Nephron progenitor cell (in vitro differentiated cells): ENCODE data around the gene DNAH8.

ENCODE experiments used
- DNase-seq: peaks from one replicate; pipeline ENCODE4 v3.0.0; 2021
- H3K27ac Mint-ChIP-seq: 2 replicates; pipeline ENCODE4 v1.8.0; 2021; ENCODE audit warnings: mild to moderate bottlenecking, moderate library complexity, mixed read lengths
- H3K27me3 Mint-ChIP-seq: 2 replicates; pipeline ENCODE4 v1.8.0; 2021; ENCODE audit warnings: mild to moderate bottlenecking, low read depth, mixed read lengths; ENCODE audit not compliant: poor library complexity
- H3K36me3 Mint-ChIP-seq: 2 replicates; pipeline ENCODE4 v1.8.0; 2021; ENCODE audit warnings: low read depth, mixed read lengths
- H3K4me1 Mint-ChIP-seq: 2 replicates; pipeline ENCODE4 v1.8.0; 2021; ENCODE audit warnings: mixed read lengths
- H3K4me3 Mint-ChIP-seq: 2 replicates; pipeline ENCODE4 v1.8.0; 2021; ENCODE audit warnings: mild to moderate bottlenecking, moderate library complexity, mixed read lengths
- H3K9me3 Mint-ChIP-seq: 2 replicates; pipeline ENCODE4 v1.8.0; 2021; ENCODE audit warnings: mild to moderate bottlenecking, moderate library complexity, mixed read lengths
- CTCF ChIP-seq: fragments of 200-600 bp; sonication (generic); IDR thresholded peaks from 2 replicates; pipeline ENCODE4 v1.5.0; 2021; ENCODE audit warnings: antibody characterized with exemption

DNAH8 gene

GRCh38 chr6:38852215-38852614, 137.1 kb downstream of the DNAH8 start:
- no peaks in the 10 kb centered on the region for H3K9me3 Mint-ChIP-seq

GRCh38 chr6:38853236-38853635, 138.1 kb downstream of the DNAH8 start:
- no peak overlapping the region for H3K4me3 Mint-ChIP-seq
- no peaks in the 10 kb centered on the region for H3K9me3 Mint-ChIP-seq
- H3K4me1 Mint-ChIP-seq, result no peaks in the 10 kb centered on the region
- H3K36me3 Mint-ChIP-seq, result no peaks in the 10 kb centered on the region
- peaks cover 3% of the 10 kb centered on the region for H3K27me3 Mint-ChIP-seq
- DNase-seq, result no peak
- TF ChIP-seq CTCF, result no peak
- H3K27ac Mint-ChIP-seq, result no peak overlapping the region

More at GRCh38 chr6:38852215-38852614, 137.1 kb downstream of the DNAH8 start:
- TF ChIP-seq CTCF, result no peak
- Mint-ChIP-seq H3K27ac (no peak overlapping the region), H3K27me3 (peaks cover 6% of the 10 kb centered on the region), H3K4me1 (no peaks in the 10 kb centered on the region), H3K36me3 (no peaks in the 10 kb centered on the region), H3K4me3 (no peak overlapping the region)
- no peak for DNase-seq

GRCh38 chr6:38856492-38856891, 141.4 kb downstream of the DNAH8 start:
- Mint-ChIP-seq H3K36me3 (no peaks in the 10 kb centered on the region), H3K4me3 (no peak overlapping the region), H3K27ac (no peak overlapping the region), H3K27me3 (peaks cover 7% of the 10 kb centered on the region), H3K9me3 (no peaks in the 10 kb centered on the region), H3K4me1 (no peaks in the 10 kb centered on the region)
- TF ChIP-seq CTCF, result no peak
- no peak for DNase-seq

GRCh38 chr6:38857815-38858214, 142.7 kb downstream of the DNAH8 start:
- no peaks in the 10 kb centered on the region for H3K36me3 Mint-ChIP-seq
- DNase-seq, result no peak
- H3K4me3 Mint-ChIP-seq, result no peak overlapping the region
- H3K4me1 Mint-ChIP-seq, result no peaks in the 10 kb centered on the region
- TF ChIP-seq CTCF, result no peak
- peaks cover 4% of the 10 kb centered on the region for H3K27me3 Mint-ChIP-seq
- H3K9me3 Mint-ChIP-seq, result no peaks in the 10 kb centered on the region
- no peak overlapping the region for H3K27ac Mint-ChIP-seq

GRCh38 chr6:38860041-38860440, 144.9 kb downstream of the DNAH8 start:
- Mint-ChIP-seq H3K4me1 (no peaks in the 10 kb centered on the region), H3K27ac (no peak overlapping the region), H3K9me3 (no peaks in the 10 kb centered on the region), H3K27me3 (peaks cover 4% of the 10 kb centered on the region), H3K36me3 (no peaks in the 10 kb centered on the region), H3K4me3 (no peak overlapping the region)
- DNase-seq, result no peak
- TF ChIP-seq CTCF, result no peak

GRCh38 chr6:38861926-38862401, 146.9 kb downstream of the DNAH8 start:
- no peaks in the 10 kb centered on the region for H3K4me1 Mint-ChIP-seq
- no peaks in the 10 kb centered on the region for H3K9me3 Mint-ChIP-seq
- no peak overlapping the region for H3K4me3 Mint-ChIP-seq
- no peak for DNase-seq
- H3K27ac Mint-ChIP-seq, result no peak overlapping the region
- peaks cover 4% of the 10 kb centered on the region for H3K27me3 Mint-ChIP-seq
- no peak for TF ChIP-seq CTCF
- no peaks in the 10 kb centered on the region for H3K36me3 Mint-ChIP-seq
